ENCODE data around the gene NME1. TPM values are rescaled to one million over a fixed set of nuclear protein-coding genes. Genes with fewer than 3 reads are reported as not detected.

NME1 gene
- total and polyA plus RNA-seq, 9 of the 15 experiments (the other 6 are each of a cell fraction or from before 2014, with no cell fraction given): 449 to 1,588 (median 604) TPM

DNA sequence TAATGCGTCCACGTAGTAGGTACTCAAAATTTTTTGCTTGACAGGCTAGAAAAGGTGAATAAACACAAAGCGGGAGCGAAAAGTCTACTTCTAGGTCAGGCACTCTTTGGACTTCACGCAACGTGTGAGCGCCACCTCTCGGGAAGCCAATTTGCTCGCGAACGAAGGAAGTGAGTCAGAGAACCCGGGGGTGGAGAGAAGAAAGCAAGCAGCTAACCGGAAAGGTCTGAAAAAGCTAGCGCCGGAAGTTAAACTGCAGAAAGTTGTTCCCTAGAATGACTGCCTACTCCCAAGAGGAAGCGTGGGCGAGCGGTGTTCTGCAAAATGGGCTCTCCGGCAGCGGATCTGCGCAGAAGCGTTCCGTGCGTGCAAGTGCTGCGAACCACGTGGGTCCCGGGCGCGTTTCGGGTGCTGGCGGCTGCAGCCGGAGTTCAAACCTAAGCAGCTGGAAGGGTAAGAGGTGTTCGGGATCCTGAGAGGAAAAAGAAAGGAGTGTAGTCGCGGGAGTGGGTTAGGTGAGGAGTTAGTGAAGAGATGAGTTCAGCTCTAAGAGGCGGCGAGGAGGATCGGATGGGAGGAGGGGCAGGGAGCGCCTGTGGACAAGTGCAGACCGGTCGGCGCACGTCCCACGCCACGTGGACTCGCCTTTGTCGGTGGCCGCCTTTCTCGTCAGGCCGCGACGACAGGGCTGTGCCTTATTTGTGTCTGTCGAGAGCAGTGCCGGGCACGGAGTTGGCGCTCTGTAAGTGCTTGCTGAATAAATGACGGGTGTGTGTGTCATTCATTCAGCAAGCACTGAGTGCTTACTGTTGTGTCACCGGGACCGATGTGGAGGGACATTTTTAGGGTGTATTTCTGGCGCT lies at the start of gene NME1 (continued):
- TF ChIP-seq SMAD4 (CRISPR knock-in tag; conservative IDR thresholded peaks at IDR 0.05) (peak; percentile 72), ZNF12 (CRISPR knock-in tag; IDR thresholded peaks at IDR 0.05) (0 out of 2 replicates have a peak, but pooled peaks have one; percentile 74), ZNF41 (CRISPR knock-in tag; conservative IDR thresholded peaks at IDR 0.05) (no peak), NRF1 (conservative IDR thresholded peaks at IDR 0.05 in 1 of 2, IDR thresholded peaks at IDR 0.05 in 1 of 2) (peak; percentile 71 to 78), MYC (IDR thresholded peaks at IDR 0.05; ENCODE audit: low read depth, low read length) (peak; percentile 100), MYC (CRISPR knock-in tag; IDR thresholded peaks at IDR 0.05; ENCODE audit: borderline replicate concordance, low read depth) (peak; percentile 100), RBM22 (IDR thresholded peaks at IDR 0.05; ENCODE audit: low read depth, low read length, poor library complexity, severe bottlenecking) (peak; percentile 86), ZNF551 (CRISPR knock-in tag; IDR thresholded peaks at IDR 0.05) (no peak), ZKSCAN8 (CRISPR knock-in tag; IDR thresholded peaks at IDR 0.05) (peak; percentile 52; the same call in 1 of the 2 replicates), RB1 (IDR thresholded peaks at IDR 0.05; ENCODE audit: low read depth) (peak; percentile 88; the same call in 1 of the 2 replicates), SP2 (IDR thresholded peaks at IDR 0.05; ENCODE audit: extremely low read depth, low read depth, low read length, poor library complexity, severe bottlenecking) (no peak), HMGN3 (IDR thresholded peaks at IDR 0.05; ENCODE audit: borderline replicate concordance, extremely low read depth, insufficient read length, low read depth, low read length) (peak; percentile 79), ZNF436 (CRISPR knock-in tag; IDR thresholded peaks at IDR 0.05) (no peak), ZC3H11A (IDR thresholded peaks at IDR 0.05; ENCODE audit: low read depth, low read length) (peak; percentile 99), LARP7 (IDR thresholded peaks at IDR 0.05) (peak; percentile 98), ZFPM2 (CRISPR knock-in tag; IDR thresholded peaks at IDR 0.05) (no peak), ZNF583 (CRISPR knock-in tag; IDR thresholded peaks at IDR 0.05) (no peak), SMAD3 (CRISPR knock-in tag; conservative IDR thresholded peaks at IDR 0.05) (peak; percentile 76; the same call in 1 of the 2 replicates)
- TF ChIP-seq, protein P1, sequence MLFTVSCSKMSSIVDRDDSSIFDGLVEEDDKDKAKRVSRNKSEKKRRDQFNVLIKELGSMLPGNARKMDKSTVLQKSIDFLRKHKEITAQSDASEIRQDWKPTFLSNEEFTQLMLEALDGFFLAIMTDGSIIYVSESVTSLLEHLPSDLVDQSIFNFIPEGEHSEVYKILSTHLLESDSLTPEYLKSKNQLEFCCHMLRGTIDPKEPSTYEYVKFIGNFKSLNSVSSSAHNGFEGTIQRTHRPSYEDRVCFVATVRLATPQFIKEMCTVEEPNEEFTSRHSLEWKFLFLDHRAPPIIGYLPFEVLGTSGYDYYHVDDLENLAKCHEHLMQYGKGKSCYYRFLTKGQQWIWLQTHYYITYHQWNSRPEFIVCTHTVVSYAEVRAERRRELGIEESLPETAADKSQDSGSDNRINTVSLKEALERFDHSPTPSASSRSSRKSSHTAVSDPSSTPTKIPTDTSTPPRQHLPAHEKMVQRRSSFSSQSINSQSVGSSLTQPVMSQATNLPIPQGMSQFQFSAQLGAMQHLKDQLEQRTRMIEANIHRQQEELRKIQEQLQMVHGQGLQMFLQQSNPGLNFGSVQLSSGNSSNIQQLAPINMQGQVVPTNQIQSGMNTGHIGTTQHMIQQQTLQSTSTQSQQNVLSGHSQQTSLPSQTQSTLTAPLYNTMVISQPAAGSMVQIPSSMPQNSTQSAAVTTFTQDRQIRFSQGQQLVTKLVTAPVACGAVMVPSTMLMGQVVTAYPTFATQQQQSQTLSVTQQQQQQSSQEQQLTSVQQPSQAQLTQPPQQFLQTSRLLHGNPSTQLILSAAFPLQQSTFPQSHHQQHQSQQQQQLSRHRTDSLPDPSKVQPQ (CRISPR knock-in tag; IDR thresholded peaks at IDR 0.05; ENCODE audit: borderline replicate concordance): no peak
- TF ChIP-seq, protein P2, sequence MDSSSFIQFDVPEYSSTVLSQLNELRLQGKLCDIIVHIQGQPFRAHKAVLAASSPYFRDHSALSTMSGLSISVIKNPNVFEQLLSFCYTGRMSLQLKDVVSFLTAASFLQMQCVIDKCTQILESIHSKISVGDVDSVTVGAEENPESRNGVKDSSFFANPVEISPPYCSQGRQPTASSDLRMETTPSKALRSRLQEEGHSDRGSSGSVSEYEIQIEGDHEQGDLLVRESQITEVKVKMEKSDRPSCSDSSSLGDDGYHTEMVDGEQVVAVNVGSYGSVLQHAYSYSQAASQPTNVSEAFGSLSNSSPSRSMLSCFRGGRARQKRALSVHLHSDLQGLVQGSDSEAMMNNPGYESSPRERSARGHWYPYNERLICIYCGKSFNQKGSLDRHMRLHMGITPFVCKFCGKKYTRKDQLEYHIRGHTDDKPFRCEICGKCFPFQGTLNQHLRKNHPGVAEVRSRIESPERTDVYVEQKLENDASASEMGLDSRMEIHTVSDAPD (CRISPR knock-in tag; IDR thresholded peaks at IDR 0.05): no peak
- TF ChIP-seq, protein P3, sequence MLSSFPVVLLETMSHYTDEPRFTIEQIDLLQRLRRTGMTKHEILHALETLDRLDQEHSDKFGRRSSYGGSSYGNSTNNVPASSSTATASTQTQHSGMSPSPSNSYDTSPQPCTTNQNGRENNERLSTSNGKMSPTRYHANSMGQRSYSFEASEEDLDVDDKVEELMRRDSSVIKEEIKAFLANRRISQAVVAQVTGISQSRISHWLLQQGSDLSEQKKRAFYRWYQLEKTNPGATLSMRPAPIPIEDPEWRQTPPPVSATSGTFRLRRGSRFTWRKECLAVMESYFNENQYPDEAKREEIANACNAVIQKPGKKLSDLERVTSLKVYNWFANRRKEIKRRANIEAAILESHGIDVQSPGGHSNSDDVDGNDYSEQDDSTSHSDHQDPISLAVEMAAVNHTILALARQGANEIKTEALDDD (IDR thresholded peaks at IDR 0.05): peak; percentile 59; the same call in 1 of the 2 replicates
- TF ChIP-seq, protein P4, sequence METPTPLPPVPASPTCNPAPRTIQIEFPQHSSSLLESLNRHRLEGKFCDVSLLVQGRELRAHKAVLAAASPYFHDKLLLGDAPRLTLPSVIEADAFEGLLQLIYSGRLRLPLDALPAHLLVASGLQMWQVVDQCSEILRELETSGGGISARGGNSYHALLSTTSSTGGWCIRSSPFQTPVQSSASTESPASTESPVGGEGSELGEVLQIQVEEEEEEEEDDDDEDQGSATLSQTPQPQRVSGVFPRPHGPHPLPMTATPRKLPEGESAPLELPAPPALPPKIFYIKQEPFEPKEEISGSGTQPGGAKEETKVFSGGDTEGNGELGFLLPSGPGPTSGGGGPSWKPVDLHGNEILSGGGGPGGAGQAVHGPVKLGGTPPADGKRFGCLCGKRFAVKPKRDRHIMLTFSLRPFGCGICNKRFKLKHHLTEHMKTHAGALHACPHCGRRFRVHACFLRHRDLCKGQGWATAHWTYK (CRISPR knock-in tag; IDR thresholded peaks at IDR 0.05): peak; percentile 60; the same call in 1 of the 2 replicates

Measured in K562 (cell line).